Measurements from ENCODE around the gene ITPRID2. TPM values are rescaled to one million over a fixed set of nuclear protein-coding genes. Genes with fewer than 3 reads are reported as not detected.
A peak's percentile ranks its signal among the peaks of the same experiment; 100 is the strongest.

ITPRID2 gene
- total RNA-seq, 1 experiment from 2014 or later, result 375 TPM

GRCh38 chr2:181850936-181851560, 40.5 kb upstream of the ITPRID2 start:
- Mint-ChIP-seq H3K27ac (ENCODE audit: unreplicated experiment) (peak overlapping the region; percentile 69), H3K9me3 (ENCODE audit: low read depth, unreplicated experiment) (no peaks in the 10 kb centered on the region), H3K4me3 (ENCODE audit: low read depth, unreplicated experiment) (no peak overlapping the region), H3K4me1 (ENCODE audit: low read depth, unreplicated experiment) (peaks cover 47% of the 10 kb centered on the region), H3K36me3 (ENCODE audit: insufficient read depth, unreplicated experiment) (no peaks in the 10 kb centered on the region), H3K27me3 (ENCODE audit: unreplicated experiment) (no peaks in the 10 kb centered on the region)
- BruUV-seq (replicated peaks), result no TSS peak
- no peak for DNase-seq
- CTCF ChIA-PET, result interaction anchor here (1.0 to 2.4 kb wide), 2 partner anchors 11 to 26 kb away, joined by 4 to 7 read pairs; no protein-coding TSS in a partner anchor
- intact Hi-C loops (cut with micrococcal nuclease; ENCODE audit: unreplicated experiment), result no loop called here
- no peak for TF ChIP-seq CTCF (IDR thresholded peaks at IDR 0.05; ENCODE audit: unreplicated experiment)

- no peak for DNase-seq
- Mint-ChIP-seq H3K36me3 (ENCODE audit: insufficient read depth, unreplicated experiment) (no peaks in the 10 kb centered on the region), H3K4me3 (ENCODE audit: low read depth, unreplicated experiment) (no peak overlapping the region), H3K27me3 (ENCODE audit: unreplicated experiment) (no peaks in the 10 kb centered on the region), H3K27ac (ENCODE audit: unreplicated experiment) (no peak overlapping the region), H3K9me3 (ENCODE audit: low read depth, unreplicated experiment) (no peaks in the 10 kb centered on the region), H3K4me1 (ENCODE audit: low read depth, unreplicated experiment) (peaks cover 53% of the 10 kb centered on the region)
- CTCF ChIA-PET, result no interaction called here
- no TSS peak for BruUV-seq (replicated peaks)
- intact Hi-C loops (cut with micrococcal nuclease; ENCODE audit: unreplicated experiment), result no loop called here
- TF ChIP-seq CTCF (IDR thresholded peaks at IDR 0.05; ENCODE audit: unreplicated experiment), result no peak
Measured at GRCh38 chr2:181851726-181852125, 39.8 kb upstream of the ITPRID2 start.

GRCh38 chr2:181853696-181854095, 37.8 kb upstream of the ITPRID2 start:
- Mint-ChIP-seq H3K4me3 (ENCODE audit: low read depth, unreplicated experiment) (no peak overlapping the region), H3K36me3 (ENCODE audit: insufficient read depth, unreplicated experiment) (no peaks in the 10 kb centered on the region), H3K4me1 (ENCODE audit: low read depth, unreplicated experiment) (peaks cover 55% of the 10 kb centered on the region), H3K27me3 (ENCODE audit: unreplicated experiment) (no peaks in the 10 kb centered on the region), H3K27ac (ENCODE audit: unreplicated experiment) (no peak overlapping the region), H3K9me3 (ENCODE audit: low read depth, unreplicated experiment) (no peaks in the 10 kb centered on the region)
- CTCF ChIA-PET, result no interaction called here
- BruUV-seq (replicated peaks), result no TSS peak
- no peak for TF ChIP-seq CTCF (IDR thresholded peaks at IDR 0.05; ENCODE audit: unreplicated experiment)
- intact Hi-C loops (cut with micrococcal nuclease; ENCODE audit: unreplicated experiment), result no loop called here
- DNase-seq, result no peak

- no peaks in the 10 kb centered on the region for H3K36me3 Mint-ChIP-seq (ENCODE audit: insufficient read depth, unreplicated experiment)
- CTCF ChIA-PET, result interaction anchor here (0.6 kb wide), 1 partner anchor 34 kb away, joined by 4 read pairs; no protein-coding TSS in a partner anchor
- no TSS peak for BruUV-seq (replicated peaks)
- no peak for TF ChIP-seq CTCF (IDR thresholded peaks at IDR 0.05; ENCODE audit: unreplicated experiment)
- H3K27ac Mint-ChIP-seq (ENCODE audit: unreplicated experiment), result no peak overlapping the region
- H3K4me3 Mint-ChIP-seq (ENCODE audit: low read depth, unreplicated experiment), result no peak overlapping the region
- DNase-seq, result no peak
- H3K9me3 Mint-ChIP-seq (ENCODE audit: low read depth, unreplicated experiment), result no peaks in the 10 kb centered on the region
- no peaks in the 10 kb centered on the region for H3K27me3 Mint-ChIP-seq (ENCODE audit: unreplicated experiment)
- H3K4me1 Mint-ChIP-seq (ENCODE audit: low read depth, unreplicated experiment), result peaks cover 33% of the 10 kb centered on the region
- intact Hi-C loops (cut with micrococcal nuclease; ENCODE audit: unreplicated experiment), result no loop called here
Measured at GRCh38 chr2:181857483-181857882, 34.0 kb upstream of the ITPRID2 start.

All from Calu3 (cell line).